Endothelial cell of umbilical vein (primary cell): ENCODE results near the gene PRRC1. TPM values are rescaled to one million over a fixed set of nuclear protein-coding genes. Genes with fewer than 3 reads are reported as not detected.

Experiments used
- BruUV-seq: library from RNA; stranded (reverse); fragments of 400-500 nt; replicated peaks from 2 replicates; lab custom pipeline; 2021; lab: Mats Ljungman, UMichigan
- CTCF ChIA-PET: fragments of 300-600, 350-600 bp; sonication (Branson Sonifier 250); formaldehyde crosslinking; loops from one replicate; lab custom pipeline; 2021; ENCODE audit warnings: antibody characterized with exemption, inconsistent platforms; lab: Charles Lee
- POLR2A ChIA-PET: fragments of 300-600, 350-600 bp; sonication (Branson Sonifier 250); formaldehyde crosslinking; loops from one replicate; lab custom pipeline; 2021; ENCODE audit warnings: antibody characterized with exemption, inconsistent platforms; lab: Charles Lee
- DNase-seq: peaks from one replicate; pipeline ENCODE4 v3.0.0-alpha.2; 2011; ENCODE audit warnings: low read depth, low spot score
- FAIRE-seq: peaks from 2 replicates; lab custom pipeline; 2011; peaks lifted over from hg19 to GRCh38; lab: Jason Lieb, UNC
- H2AFZ ChIP-seq: 2 replicates; pipeline ENCODE4 v1.6.0; 2012; ENCODE audit warnings: low read depth, low read length, control low read depth, inconsistent platforms
- H3K27ac ChIP-seq: 2 replicates; pipeline ENCODE4 v1.5.1; 2011; ENCODE audit warnings: low read depth, mild to moderate bottlenecking, control low read depth, low read length, moderate library complexity; ENCODE audit not compliant: insufficient read depth
- H3K27me3 ChIP-seq, 2 experiments: 2 replicates each; pipeline versions ENCODE4 v1.6.0 to v1.6.1; 2011; ENCODE audit warnings: low read length in 2 of 2, mixed read lengths in 1 of 2; ENCODE audit not compliant: control insufficient read depth in 2 of 2, insufficient read depth in 2 of 2
- H3K36me3 ChIP-seq, 2 experiments: 2 replicates in 1 of 2; 3 replicates in 1 of 2; pipeline ENCODE4 v1.5.1; 2011; ENCODE audit warnings: low read length in 2 of 2, mild to moderate bottlenecking in 1 of 2, moderate library complexity in 1 of 2; ENCODE audit not compliant: control insufficient read depth in 2 of 2, insufficient read depth in 2 of 2; ENCODE audit errors: extremely low read depth in 1 of 2
- H3K4me1 ChIP-seq: 3 replicates; pipeline ENCODE4 v1.5.1; 2011; ENCODE audit warnings: mild to moderate bottlenecking, low read length; ENCODE audit not compliant: control insufficient read depth, insufficient read depth; ENCODE audit errors: extremely low read depth
- H3K4me2 ChIP-seq: 2 replicates; pipeline ENCODE4 v1.6.1; 2011; ENCODE audit warnings: low read length, control low read depth, mixed read lengths; ENCODE audit not compliant: insufficient read depth
- H3K4me3 ChIP-seq, 3 experiments: fragments of 200-600 bp in 1 of 3; sonication (generic), shearing (Covaris generic) in 1 of 3; replicated peaks in 1 of 3; 2 replicates each; pipeline ENCODE4 v1.5.1; 2011 to 2016; ENCODE audit warnings: control low read depth in 3 of 3, low read length in 3 of 3, mild to moderate bottlenecking in 2 of 3, inconsistent platforms in 1 of 3, low read depth in 1 of 3, moderate library complexity in 1 of 3; ENCODE audit not compliant: insufficient read depth in 1 of 3
- H3K79me2 ChIP-seq: 2 replicates; pipeline ENCODE4 v1.6.0; 2012; ENCODE audit warnings: low read length, inconsistent platforms; ENCODE audit not compliant: control insufficient read depth, insufficient read depth
- H3K9ac ChIP-seq: replicated peaks from 2 replicates; pipeline ENCODE3; 2011; ENCODE audit warnings: low read length, control low read depth; ENCODE audit not compliant: insufficient read depth; ENCODE audit errors: extremely low read depth
- H3K9me1 ChIP-seq: replicated peaks from 3 replicates; pipeline ENCODE4 v1.6.0; 2011; ENCODE audit warnings: mild to moderate bottlenecking, low read length; ENCODE audit not compliant: control insufficient read depth, insufficient read depth; ENCODE audit errors: extremely low read depth
- H3K9me3 ChIP-seq: replicated peaks from 2 replicates; pipeline ENCODE4 v1.5.1; 2012; ENCODE audit warnings: low read length, inconsistent platforms; ENCODE audit not compliant: control insufficient read depth, insufficient read depth
- H4K20me1 ChIP-seq: replicated peaks from 2 replicates; pipeline ENCODE3; 2011; ENCODE audit warnings: mild to moderate bottlenecking, low read length; ENCODE audit not compliant: control insufficient read depth, insufficient read depth; ENCODE audit errors: extremely low read depth
- EZH2 ChIP-seq: IDR thresholded peaks from 2 replicates; pipeline ENCODE4 v1.6.1; 2012; ENCODE audit warnings: borderline replicate concordance, low read depth, mild to moderate bottlenecking, moderate library complexity, low read length, inconsistent platforms; ENCODE audit not compliant: severe bottlenecking
- FOS ChIP-seq: IDR thresholded peaks from 2 replicates; pipeline ENCODE4 v1.6.1; 2011; ENCODE audit warnings: mild to moderate bottlenecking, low read length, moderate library complexity, borderline replicate concordance; ENCODE audit not compliant: insufficient read depth
- GATA2 ChIP-seq: IDR thresholded peaks from 2 replicates; pipeline ENCODE4 v1.7.0; 2011; ENCODE audit warnings: low read depth, mild to moderate bottlenecking, moderate library complexity, mixed read lengths, low read length; ENCODE audit not compliant: insufficient read length, insufficient read depth
- JUN ChIP-seq: IDR thresholded peaks from 2 replicates; pipeline ENCODE4 v1.6.1; 2011; ENCODE audit warnings: borderline replicate concordance, low read depth; ENCODE audit not compliant: insufficient read length, insufficient read depth
- POLR2A ChIP-seq: IDR thresholded peaks from 2 replicates; pipeline ENCODE4 v1.6.1; 2012; ENCODE audit warnings: low read depth, mild to moderate bottlenecking, control low read depth, low read length
- dilution Hi-C: fragments of 300-500 bp; cut with MboI; formaldehyde crosslinking; loops from one replicate; pipeline ENCODE4 v1.15.0; 2019; ENCODE audit warnings: low sequenced_read_pairs; ENCODE audit not compliant: extremely low pct_ligation_motif_present
- intact Hi-C: fragments of 100-400 bp; cut with micrococcal nuclease; formaldehyde crosslinking; loops from one replicate; pipeline ENCODE4 v1.10.0; 2022
- polyA plus RNA-seq, 4 experiments: library from polyadenylated mRNA; depleted of rRNA in 3 of 4; stranded (reverse) in 3 of 4; unstranded in 1 of 4; fragments of >200 nt; gene quantifications; 2 replicates each; pipeline versions ENCODE4 v1.2.1 to v1.2.3, GENCODE V29; 2011 to 2012; ENCODE audit warnings: missing spikeins in 1 of 4
- total RNA-seq: library from RNA; stranded (reverse); gene quantifications from 2 replicates; pipeline ENCODE4 v1.2.3, GENCODE V29; 2021

Gene PRRC1
- total and polyA plus RNA-seq, 2 donors (not counting 3 experiments of a cell fraction or from before 2014, with no cell fraction given), result 64.4 to 77.6 TPM

DNA sequence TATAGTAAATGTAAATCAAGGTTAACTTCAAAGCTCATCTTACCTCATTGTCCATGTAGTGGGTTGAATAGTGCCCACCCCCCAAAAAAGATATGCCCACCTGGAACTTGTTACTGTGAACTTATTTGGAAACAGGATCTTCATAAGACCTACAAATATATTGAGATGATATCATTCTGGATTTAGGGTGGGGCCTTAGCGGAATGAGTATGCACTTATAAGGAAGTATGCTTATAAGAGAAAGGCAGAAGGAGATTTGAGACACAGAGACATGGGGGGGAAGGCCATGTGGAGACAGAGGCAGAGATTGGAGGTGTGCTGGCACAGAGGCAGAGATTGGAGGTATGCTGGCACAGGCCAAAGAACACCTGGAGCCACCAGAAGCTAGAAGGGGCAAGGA, 2.6 kb upstream of the PRRC1 start:
- no peak for TF ChIP-seq GATA2
- no peak for TF ChIP-seq FOS
- CTCF ChIA-PET, result interaction anchor here (5.2 kb wide), 1 partner anchor 22 kb away, joined by 25 read pairs; no protein-coding TSS in a partner anchor
- no peak overlapping the region for H3K9ac ChIP-seq

GRCh38 chr5:127515693-127516440, 1.6 kb upstream of the PRRC1 start:
- H4K20me1 ChIP-seq, result no peaks in the 10 kb centered on the region
- no peak for FAIRE-seq
- no TSS peak for BruUV-seq
- peaks cover 14% of the 10 kb centered on the region for H3K4me1 ChIP-seq
- H3K36me3 ChIP-seq, result peaks cover 2 to 3% of the 10 kb centered on the region in 2 experiments
- H2AFZ ChIP-seq, result no peak overlapping the region
- CTCF ChIA-PET, result interaction anchor here (1.5 to 5.2 kb wide), 2 partner anchors 23 kb away, joined by 4 to 25 read pairs; no protein-coding TSS in a partner anchor
- no peak overlapping the region for H3K4me2 ChIP-seq
- no peak overlapping the region for H3K9ac ChIP-seq
- dilution Hi-C loops, result no loop called here
- no peak for DNase-seq
- no peaks in the 10 kb centered on the region for H3K9me1 ChIP-seq
- H3K79me2 ChIP-seq, result peaks cover 33% of the 10 kb centered on the region
- POLR2A ChIA-PET, result no interaction called here
- H3K27ac ChIP-seq, result no peak overlapping the region
- no peak for TF ChIP-seq GATA2
- TF ChIP-seq JUN, result no peak
- no peak for TF ChIP-seq EZH2
- TF ChIP-seq POLR2A, result no peak
- no peaks in the 10 kb centered on the region for H3K9me3 ChIP-seq
- intact Hi-C loops, result loop anchor here (2.0 kb wide), 1 partner anchor 737 kb away; no protein-coding TSS in a partner anchor
- H3K27me3 ChIP-seq, result peaks cover 18 to 19% of the 10 kb centered on the region in 2 experiments
- no peak overlapping the region for H3K4me3 ChIP-seq

More for the DNA sequence above, 2.6 kb upstream of the PRRC1 start:
- Histone ChIP-seq H3K27me3 (peaks cover 19 to 21% of the 10 kb centered on the region in 2 experiments), H3K4me2 (no peak overlapping the region), H3K4me3 (no peak overlapping the region), H3K79me2 (peaks cover 23% of the 10 kb centered on the region), H3K4me1 (peaks cover 14% of the 10 kb centered on the region), H3K9me1 (no peaks in the 10 kb centered on the region), H3K27ac (no peak overlapping the region), H3K36me3 (peaks cover 2 to 3% of the 10 kb centered on the region in 2 experiments), H4K20me1 (no peaks in the 10 kb centered on the region), H2AFZ (no peak overlapping the region), H3K9me3 (no peaks in the 10 kb centered on the region)
- dilution Hi-C loops, result no loop called here
- intact Hi-C loops, result no loop called here
- POLR2A ChIA-PET, result no interaction called here
- FAIRE-seq, result no peak
- DNase-seq, result no peak
- BruUV-seq, result no TSS peak
